ENCODE measurements around the gene GMCL1.
"Not testable (repeated sequence)": the region's sequence is repeated elsewhere in the genome, so short reads cannot be mapped to it uniquely, and the experiment has no call there.

The GMCL1 gene

DNA sequence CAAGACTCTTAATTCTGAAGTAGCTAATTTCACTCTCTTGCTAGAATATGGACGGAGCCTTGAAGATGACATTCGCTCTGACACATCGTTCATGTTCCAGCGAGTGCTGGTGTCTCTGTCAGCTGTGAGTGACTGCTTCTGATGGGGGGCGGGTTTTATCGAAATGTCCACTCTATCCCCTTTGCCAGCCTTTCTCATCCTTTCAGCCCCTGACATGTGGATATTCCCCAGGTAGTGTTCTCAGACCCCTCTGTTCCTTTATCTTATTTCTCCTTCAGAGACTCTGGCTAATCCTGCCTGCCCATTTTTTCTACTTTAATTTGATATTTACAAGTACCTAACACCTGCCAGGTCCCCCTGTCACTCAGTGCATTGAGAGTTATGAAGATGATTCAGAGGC lies 18.9 kb upstream of the GMCL1 start:
- no peak for DNase-seq

- DNase-seq = no peak
These were observed 18.4 kb upstream of the GMCL1 start for GRCh38 chr2:69811018-69811417.

DNA sequence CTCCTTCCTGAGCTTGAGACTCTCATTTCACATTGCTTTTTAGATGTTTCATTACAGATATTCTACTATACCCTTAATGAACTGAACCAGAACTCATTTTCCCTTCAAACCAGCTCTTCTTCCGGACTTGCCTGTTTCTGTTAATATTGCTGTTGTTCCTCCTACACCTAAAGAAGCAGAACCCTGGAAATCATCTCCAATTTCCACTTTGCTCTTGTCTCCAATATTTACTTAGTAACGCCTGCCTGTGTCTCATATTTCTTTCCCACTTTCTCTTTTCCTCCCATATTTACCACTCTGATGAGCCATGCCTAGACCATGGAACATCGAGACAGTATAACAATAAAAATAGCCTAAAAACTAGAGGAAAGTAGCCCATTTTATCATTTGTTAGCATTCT lies 17.9 kb upstream of the GMCL1 start:
- DNase-seq = no peak

GRCh38 chr2:69815717-69816116 lies 13.7 kb upstream of the GMCL1 start:
- no peak for DNase-seq

GRCh38 chr2:69816923-69817542 lies 12.4 kb upstream of the GMCL1 start:
- peak; percentile 94 for DNase-seq

GRCh38 chr2:69817729-69818501 lies 11.5 kb upstream of the GMCL1 start:
- no peak for DNase-seq

GRCh38 chr2:69827796-69828540 lies 1.5 kb upstream of the GMCL1 start:
- no peak for DNase-seq

DNA sequence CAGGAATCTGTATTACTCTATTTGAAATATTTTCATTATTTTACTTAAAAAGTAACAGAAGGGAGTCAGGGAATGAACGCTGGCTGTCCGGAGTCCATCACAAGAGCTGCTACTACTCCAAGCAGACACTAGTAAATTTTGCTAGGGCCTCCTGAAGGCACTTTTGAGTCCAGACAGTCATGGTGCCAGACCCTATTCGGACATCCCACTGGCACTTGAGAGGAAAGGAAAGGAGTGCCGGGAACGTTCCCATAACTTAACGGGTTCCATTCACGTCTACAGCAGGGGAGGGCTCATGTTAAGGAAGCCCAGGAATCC lies 563 bp upstream of the GMCL1 start:
- DNase-seq = no peak

DNA sequence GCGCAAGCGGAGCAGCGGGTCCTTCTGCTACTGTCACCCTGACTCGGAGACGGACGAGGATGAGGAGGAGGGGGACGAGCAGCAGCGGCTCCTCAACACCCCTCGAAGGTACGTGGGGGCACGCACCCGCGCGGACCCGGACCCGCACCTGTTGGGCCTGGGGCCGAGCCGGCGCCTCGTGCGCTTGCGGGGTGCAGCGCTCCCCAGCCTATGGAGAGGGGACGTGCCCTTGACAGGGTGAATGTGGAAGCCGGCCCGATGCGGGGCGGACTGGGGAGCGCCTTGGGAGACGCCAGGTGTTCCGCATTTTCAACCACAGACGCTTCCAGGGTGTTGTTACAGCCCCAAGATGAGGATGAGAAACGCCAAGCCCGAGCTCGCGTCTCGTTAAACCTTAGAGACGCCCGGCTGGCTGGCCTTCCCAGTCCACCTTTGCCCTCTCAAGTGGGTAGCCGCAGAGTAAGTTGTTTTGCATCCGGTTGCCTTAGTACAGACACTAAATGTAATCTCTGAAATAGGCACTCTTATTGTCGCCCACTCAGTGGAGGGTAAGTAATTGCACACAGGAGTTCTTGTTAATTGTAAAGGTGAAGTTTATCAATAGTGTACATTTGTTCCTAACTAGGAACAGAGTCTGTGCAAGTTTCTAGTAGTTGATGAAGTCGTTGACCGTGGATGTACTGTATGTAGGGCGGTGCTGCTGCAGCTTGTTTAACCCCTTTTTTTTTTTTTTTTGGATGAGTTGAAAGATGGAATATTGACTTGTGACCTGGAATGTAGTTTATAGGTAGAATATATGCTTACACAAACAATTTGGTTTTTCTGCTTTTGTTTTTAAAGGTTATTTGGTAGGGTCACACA lies 815 bp downstream of the GMCL1 start:
- peak; percentile 57 for DNase-seq

- DNase-seq = not testable (repeated sequence)
These were observed 1.4 kb downstream of the GMCL1 start for GRCh38 chr2:69830906-69831241.

GRCh38 chr2:69831354-69831905 lies 2.0 kb downstream of the GMCL1 start:
- DNase-seq = no peak

DNA sequence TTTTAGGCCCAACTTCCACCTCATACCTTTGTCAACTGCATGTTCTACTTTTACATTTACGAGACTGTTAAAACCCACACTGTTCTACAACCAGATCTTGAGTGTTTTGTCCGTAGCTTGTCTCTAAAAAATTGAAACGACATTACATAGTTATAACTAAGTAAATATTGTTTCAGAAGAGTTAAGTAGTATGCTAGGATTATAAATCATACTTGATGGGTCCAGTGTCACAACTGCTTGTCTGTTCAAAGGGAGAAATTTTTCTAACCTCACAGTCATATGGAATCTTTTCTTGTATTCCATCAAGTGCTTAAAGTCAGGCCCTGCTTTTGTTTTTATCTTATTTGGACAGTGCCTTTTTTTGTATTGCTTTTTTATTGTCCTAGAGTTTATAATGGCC lies 4.3 kb downstream of the GMCL1 start:
- DNase-seq = no peak

DNA sequence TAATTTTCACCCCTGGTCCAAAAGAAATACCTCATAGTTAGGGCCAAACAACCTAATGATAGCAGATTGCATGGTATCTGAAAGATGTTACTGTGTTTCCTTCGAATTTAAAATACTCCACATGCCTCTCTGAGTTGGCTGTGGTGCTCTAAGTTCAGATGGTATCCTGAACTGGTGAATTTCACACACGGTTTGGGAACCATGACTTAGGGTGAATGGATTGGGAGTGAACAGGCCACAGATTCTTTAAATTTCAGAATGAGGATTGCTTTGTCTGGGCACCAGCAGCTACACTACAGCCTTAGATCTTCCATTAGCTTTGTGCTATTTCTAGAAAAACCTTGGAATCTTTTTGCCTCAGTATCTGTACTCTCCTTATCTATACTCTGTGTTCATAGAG lies 6.2 kb downstream of the GMCL1 start:
- DNase-seq = no peak

DNA sequence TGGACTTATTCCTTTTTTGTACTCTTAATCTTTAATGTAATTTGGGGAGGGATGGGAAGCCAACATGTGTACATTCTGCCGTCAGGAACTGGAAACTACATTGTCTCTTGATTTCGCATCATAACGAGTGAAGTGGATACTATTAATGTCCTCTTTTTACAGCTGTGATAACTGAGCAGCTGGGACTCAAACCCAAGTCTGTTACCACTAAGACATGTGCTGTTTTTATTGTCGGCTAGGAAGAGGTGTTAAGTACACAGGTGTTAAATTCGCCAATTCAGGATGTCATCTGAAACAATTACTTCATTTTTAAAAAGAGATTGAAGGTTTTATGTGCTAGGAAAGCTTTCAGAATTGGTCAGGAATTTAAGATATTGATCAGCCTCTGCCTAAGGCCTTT lies 6.9 kb downstream of the GMCL1 start:
- DNase-seq = no peak

GRCh38 chr2:69837533-69837932 lies 8.1 kb downstream of the GMCL1 start:
- DNase-seq = no peak

DNA sequence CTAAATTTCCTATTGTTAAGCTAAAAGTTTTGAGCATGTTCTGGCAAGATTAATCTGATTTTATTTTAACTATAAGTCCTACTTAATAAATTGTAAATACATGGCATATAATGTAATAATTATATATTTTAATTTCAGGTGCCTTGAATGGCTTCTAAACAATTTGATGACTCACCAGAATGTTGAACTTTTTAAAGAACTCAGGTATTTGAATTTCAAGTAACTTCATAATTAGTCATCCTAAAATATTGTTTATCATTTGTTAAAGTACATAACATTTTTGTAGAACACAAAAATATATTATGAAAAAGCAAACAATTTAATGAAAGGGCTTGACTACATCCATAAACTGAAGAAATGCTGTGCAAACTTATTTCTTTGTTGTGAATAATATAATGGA lies 14.5 kb downstream of the GMCL1 start:
- no peak for DNase-seq

DNA sequence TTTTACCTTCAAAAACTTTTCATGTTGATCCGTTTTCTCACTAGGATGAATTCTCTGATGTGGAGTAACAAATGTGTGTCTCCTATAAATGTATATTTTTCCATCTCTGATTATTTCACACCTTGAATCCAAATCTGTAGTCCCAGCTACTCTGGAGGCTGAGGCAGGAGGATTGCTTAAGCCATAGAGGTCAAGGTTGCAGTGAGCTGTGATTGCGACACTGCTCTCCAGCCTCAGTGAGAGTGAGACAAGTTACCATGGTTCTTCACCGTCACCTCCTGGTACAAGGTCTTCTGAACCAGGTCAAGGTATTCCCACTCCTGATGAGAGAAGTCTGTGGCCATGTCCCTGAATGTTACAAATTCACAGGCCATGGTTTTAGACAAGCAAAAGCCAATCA lies 15.1 kb downstream of the GMCL1 start:
- no peak for DNase-seq

DNA sequence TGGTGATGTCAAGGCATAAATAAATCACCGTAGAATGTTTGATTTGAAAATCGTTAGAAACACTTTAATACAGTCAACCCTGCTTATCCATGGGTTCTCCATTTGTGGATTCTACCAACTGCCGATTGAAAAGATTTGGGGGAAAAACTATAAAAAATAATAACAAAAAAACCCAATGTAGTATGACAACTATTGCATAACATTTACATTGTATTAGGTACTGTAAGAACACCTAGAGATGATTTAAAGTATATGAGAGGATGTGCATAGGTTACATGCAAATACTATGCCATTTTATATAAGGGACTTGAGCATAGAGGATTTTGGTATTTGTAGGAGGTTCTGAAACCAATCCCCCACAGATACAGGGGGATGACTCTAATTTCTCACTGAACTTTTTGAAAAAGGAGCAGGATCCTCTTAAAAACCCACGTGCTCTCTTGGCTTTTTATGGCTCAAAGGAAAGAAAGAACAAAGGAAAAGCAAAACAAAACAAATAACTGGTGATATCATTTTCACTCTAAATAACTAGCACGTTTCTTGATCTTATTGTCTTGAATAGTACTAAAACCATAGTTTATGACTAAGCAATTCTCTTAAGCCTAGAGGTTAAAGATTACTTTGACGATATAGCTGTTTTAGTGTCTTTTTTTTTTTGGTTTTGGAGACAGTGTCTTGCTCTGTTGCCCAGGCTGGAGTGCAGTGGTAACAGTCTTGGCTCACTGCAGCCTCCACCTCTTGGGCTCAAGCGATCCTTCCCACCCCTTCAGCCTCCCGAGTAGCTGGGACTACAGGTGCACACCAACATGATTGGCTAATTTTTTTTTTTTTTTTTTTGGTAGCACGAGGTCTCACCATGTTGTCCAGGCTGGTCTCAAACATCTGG lies 17.0 kb downstream of the GMCL1 start:
- no peak for DNase-seq

- DNase-seq = no peak
These were observed 17.8 kb downstream of the GMCL1 start for GRCh38 chr2:69847068-69847828.

GRCh38 chr2:69848186-69848790 lies 18.8 kb downstream of the GMCL1 start:
- DNase-seq = no peak

DNA sequence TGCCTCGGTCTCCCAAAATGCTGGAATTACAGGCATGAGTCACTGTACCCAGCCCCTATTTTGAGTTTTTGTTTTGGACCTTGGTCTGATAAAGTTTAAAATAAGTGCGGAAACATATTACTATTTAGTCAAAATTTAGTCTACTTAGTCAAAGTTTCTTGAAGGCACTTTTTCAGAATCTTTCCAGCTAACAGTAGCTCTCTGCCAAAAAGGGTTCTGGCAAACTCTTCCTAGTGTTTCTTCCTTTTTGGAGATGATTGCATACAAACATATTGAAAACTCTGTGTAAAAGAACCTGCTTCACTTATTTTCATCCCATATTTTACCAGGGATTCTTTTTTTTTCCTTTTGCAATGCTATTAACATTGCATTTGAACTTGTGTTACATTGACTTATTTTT lies 28.8 kb downstream of the GMCL1 start:
- DNase-seq = no peak

Data from NCI-H82 (cell line).